Osteocyte (in vitro differentiated cells): ENCODE data around the gene RFPL3. TPM values are rescaled to one million over a fixed set of nuclear protein-coding genes. Genes with fewer than 3 reads are reported as not detected.
"Not testable (repeated sequence)": the region's sequence is repeated elsewhere in the genome, so short reads cannot be mapped to it uniquely, and the experiment has no call there.

Experiments
- DNase-seq: peaks from one replicate; pipeline ENCODE4 v3.0.0; 2021; ENCODE audit warnings: mixed read lengths; ENCODE audit not compliant: unreplicated experiment; ENCODE audit errors: extremely low spot score
- H3K27ac Mint-ChIP-seq: one replicate; pipeline ENCODE4 v1.8.0; 2021; ENCODE audit warnings: mild to moderate bottlenecking, mixed read lengths; ENCODE audit not compliant: unreplicated experiment
- H3K27me3 Mint-ChIP-seq: one replicate; pipeline ENCODE4 v1.8.0; 2021; ENCODE audit warnings: mixed read lengths; ENCODE audit not compliant: unreplicated experiment
- H3K36me3 Mint-ChIP-seq: one replicate; pipeline ENCODE4 v1.8.0; 2021; ENCODE audit warnings: mixed read lengths; ENCODE audit not compliant: unreplicated experiment
- H3K4me1 Mint-ChIP-seq: one replicate; pipeline ENCODE4 v1.8.0; 2021; ENCODE audit warnings: mixed read lengths; ENCODE audit not compliant: unreplicated experiment
- H3K4me3 Mint-ChIP-seq: one replicate; pipeline ENCODE4 v1.8.0; 2021; ENCODE audit warnings: mild to moderate bottlenecking, moderate library complexity, mixed read lengths; ENCODE audit not compliant: unreplicated experiment
- H3K9me3 Mint-ChIP-seq: one replicate; pipeline ENCODE4 v1.8.0; 2021; ENCODE audit warnings: mixed read lengths; ENCODE audit not compliant: unreplicated experiment
- long read RNA-seq: library from polyadenylated mRNA; unstranded; transcript quantifications from one replicate; pipeline ENCODE4 v2.0.0, GENCODE V29; 2021
- total RNA-seq: library from RNA; stranded (reverse); gene quantifications from 2 replicates; pipeline ENCODE4 v1.2.1, GENCODE V29; 2021
- TF ChIP-seq, protein P1 (sequence below): fragments of 200-600 bp; sonication (generic); IDR thresholded peaks from 2 replicates; pipeline ENCODE4 v1.5.0; 2021; ENCODE audit warnings: antibody characterized with exemption, mild to moderate bottlenecking, moderate library complexity

RFPL3 gene
- not detected in 2 replicates for total RNA-seq
- long read RNA-seq = 0 reads

DNA sequence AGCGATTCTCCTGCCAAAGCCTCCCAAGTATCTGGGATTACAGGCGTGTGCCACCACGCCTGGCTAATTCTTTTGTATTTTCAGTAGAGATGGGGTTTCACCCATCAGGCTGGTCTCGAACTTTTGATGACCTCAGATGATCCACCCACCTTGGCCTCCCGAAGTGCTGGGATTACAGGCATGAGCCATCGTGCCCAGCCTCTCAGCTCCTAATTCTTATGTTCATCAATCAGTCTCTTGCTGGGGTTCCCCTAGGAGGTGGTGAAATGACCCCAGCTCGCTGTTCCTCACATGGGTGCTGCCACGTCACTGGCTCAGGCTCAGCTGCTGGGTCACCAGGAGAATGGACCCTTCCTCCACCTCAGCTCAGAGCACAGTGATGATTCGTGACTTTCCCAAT lies at the start of gene RFPL3:
RFPL3 (plus strand) TSS at position 301 of the 400 bp plus-strand sequence. CDS start 205 bp downstream, outside the sequence.
- H3K27ac Mint-ChIP-seq, H3K27me3 Mint-ChIP-seq, H3K4me3 Mint-ChIP-seq, H3K4me1 Mint-ChIP-seq, H3K36me3 Mint-ChIP-seq, H3K9me3 Mint-ChIP-seq, DNase-seq: not testable (repeated sequence)

DNA sequence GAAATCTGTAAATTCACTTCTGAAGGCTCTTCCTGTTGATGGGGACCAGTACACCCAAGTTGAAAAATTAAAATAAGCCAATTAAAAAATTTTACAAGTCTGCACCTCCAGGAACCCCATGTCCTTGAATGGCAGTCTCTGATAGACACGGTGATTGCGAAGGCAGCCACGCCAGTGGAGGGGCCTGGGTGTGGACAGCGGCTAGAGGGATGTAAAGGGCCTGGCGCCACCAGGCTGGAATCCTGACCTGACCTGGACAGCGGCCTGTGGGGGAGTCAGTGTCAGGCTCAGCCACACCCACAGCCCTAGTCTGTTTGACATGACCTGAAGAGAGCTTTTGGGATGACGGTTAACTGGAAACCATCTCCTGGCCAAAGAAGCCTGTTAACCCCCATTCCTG lies 49.5 kb upstream of the RFPL3 start:
- no peak for DNase-seq
- Mint-ChIP-seq H3K27me3 (peaks cover 3% of the 10 kb centered on the region), H3K36me3 (no peaks in the 10 kb centered on the region), H3K4me1 (no peaks in the 10 kb centered on the region), H3K27ac (no peak overlapping the region), H3K4me3 (no peak overlapping the region), H3K9me3 (no peaks in the 10 kb centered on the region)
- TF ChIP-seq, protein P1, sequence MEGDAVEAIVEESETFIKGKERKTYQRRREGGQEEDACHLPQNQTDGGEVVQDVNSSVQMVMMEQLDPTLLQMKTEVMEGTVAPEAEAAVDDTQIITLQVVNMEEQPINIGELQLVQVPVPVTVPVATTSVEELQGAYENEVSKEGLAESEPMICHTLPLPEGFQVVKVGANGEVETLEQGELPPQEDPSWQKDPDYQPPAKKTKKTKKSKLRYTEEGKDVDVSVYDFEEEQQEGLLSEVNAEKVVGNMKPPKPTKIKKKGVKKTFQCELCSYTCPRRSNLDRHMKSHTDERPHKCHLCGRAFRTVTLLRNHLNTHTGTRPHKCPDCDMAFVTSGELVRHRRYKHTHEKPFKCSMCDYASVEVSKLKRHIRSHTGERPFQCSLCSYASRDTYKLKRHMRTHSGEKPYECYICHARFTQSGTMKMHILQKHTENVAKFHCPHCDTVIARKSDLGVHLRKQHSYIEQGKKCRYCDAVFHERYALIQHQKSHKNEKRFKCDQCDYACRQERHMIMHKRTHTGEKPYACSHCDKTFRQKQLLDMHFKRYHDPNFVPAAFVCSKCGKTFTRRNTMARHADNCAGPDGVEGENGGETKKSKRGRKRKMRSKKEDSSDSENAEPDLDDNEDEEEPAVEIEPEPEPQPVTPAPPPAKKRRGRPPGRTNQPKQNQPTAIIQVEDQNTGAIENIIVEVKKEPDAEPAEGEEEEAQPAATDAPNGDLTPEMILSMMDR = no peak

DNA sequence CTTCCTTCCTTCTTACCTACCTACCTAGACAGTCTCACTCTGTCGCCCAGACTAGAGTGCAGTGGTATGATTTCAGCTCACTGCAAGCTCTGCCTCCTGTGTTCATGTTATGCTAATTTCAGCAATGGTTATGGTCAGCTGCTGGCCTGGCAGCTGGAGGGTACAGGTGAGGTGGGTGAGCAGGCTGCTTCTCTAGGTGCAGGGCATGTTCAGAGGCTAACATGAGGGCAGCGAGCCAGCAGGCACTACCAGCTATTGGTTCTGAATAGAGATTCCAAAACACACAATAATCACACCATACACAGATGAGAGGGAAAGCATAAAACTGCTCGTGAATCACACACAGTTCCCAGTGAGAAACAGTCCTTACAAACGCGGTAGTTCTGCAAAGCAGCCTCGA lies 48.7 kb upstream of the RFPL3 start:
- H3K9me3 Mint-ChIP-seq = no peaks in the 10 kb centered on the region
- H3K4me1 Mint-ChIP-seq = no peaks in the 10 kb centered on the region
- H3K4me3 Mint-ChIP-seq = no peak overlapping the region
- DNase-seq = no peak
- TF ChIP-seq, protein P1 = no peak
- H3K27ac Mint-ChIP-seq = no peak overlapping the region
- H3K36me3 Mint-ChIP-seq = no peaks in the 10 kb centered on the region
- H3K27me3 Mint-ChIP-seq = peaks cover 3% of the 10 kb centered on the region

DNA sequence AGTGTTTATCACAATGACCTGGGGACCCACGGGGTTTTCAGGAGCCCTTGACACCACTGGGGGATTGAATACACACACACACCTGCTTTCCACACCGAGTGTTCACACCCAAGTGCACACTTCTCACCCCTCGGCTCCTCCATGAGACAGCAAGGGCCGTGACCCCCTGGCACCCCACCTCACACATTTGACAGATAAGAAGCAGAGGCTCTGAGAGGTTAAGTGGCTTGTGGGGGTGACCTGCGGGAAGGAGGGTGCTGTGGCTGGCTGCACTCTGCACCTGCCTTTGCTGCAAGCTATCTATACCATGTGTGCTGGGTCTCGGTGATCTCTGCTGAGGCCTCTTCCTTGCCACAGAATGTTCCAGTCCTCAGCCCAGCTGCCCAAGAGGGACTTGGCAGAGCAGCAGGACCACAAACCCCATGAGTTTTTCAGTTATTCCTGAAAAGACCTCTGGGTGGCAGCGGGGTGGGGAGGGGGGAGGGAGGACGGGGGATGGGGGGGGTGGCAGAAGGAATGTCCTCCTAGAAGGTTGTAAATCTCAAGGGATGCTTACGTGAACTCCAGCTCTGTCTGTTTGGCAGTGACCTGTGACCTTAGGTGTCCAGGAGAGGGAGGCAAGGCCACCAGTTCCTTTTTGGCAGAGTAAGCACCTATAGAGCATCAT lies 47.9 kb upstream of the RFPL3 start:
- H3K27ac Mint-ChIP-seq = no peak overlapping the region
- H3K4me3 Mint-ChIP-seq = no peak overlapping the region
- H3K27me3 Mint-ChIP-seq = no peaks in the 10 kb centered on the region
- H3K4me1 Mint-ChIP-seq = no peaks in the 10 kb centered on the region
- no peaks in the 10 kb centered on the region for H3K36me3 Mint-ChIP-seq
- TF ChIP-seq, protein P1 = no peak
- DNase-seq = no peak
- H3K9me3 Mint-ChIP-seq = no peaks in the 10 kb centered on the region

DNA sequence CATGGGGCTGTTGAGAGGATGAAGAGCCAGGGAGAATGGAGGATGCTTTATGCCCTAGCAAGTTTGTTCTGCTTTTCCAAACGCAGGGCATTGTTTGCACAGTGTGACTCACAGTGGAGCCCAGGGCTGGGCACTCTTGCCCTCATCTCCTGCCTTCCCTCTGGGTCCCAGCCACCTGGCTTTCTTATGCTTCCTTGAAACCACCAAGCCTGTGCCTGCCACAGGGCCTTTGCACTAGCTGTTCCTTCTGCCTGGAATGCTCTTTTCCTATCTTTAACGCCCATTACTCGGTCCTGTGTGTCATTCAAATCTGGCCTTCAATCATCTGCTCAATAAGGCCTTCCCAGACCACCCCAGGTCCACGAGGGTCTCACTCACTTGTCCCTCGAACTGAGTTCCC lies 46.9 kb upstream of the RFPL3 start:
- Mint-ChIP-seq H3K27ac (no peak overlapping the region), H3K4me3 (no peak overlapping the region), H3K36me3 (no peaks in the 10 kb centered on the region), H3K27me3 (no peaks in the 10 kb centered on the region), H3K9me3 (no peaks in the 10 kb centered on the region), H3K4me1 (no peaks in the 10 kb centered on the region)
- TF ChIP-seq, protein P1 = no peak
- no peak for DNase-seq
